GF-D8 (cell line): ENCODE results near the gene GRK1.
A peak's percentile ranks its signal among the peaks of the same experiment; 100 is the strongest.

ENCODE experiments used
- DNase-seq: peaks from one replicate; lab custom pipeline; 2025; lab: John Stamatoyannopoulos, UW

The GRK1 gene

GRCh38 chr13:113632706-113633484, 34.1 kb upstream of the GRK1 start:
- DNase-seq, result no peak

GRCh38 chr13:113633485-113633873, 33.5 kb upstream of the GRK1 start:
- no peak for DNase-seq

- no peak for DNase-seq
These were observed 32.6 kb upstream of the GRK1 start for GRCh38 chr13:113634279-113635047.

GRCh38 chr13:113635048-113635420, 32.0 kb upstream of the GRK1 start:
- no peak for DNase-seq

GRCh38 chr13:113635709-113636108, 31.3 kb upstream of the GRK1 start:
- no peak for DNase-seq

- DNase-seq, result no peak
These were observed 30.6 kb upstream of the GRK1 start for GRCh38 chr13:113636266-113636963.

- DNase-seq, result no peak
These were observed 29.5 kb upstream of the GRK1 start for GRCh38 chr13:113637262-113638160.

- no peak for DNase-seq
These were observed 28.8 kb upstream of the GRK1 start for GRCh38 chr13:113638173-113638746.

- DNase-seq, result no peak
These were observed 28.2 kb upstream of the GRK1 start for GRCh38 chr13:113638806-113639205.

- no peak for DNase-seq
These were observed 27.3 kb upstream of the GRK1 start for GRCh38 chr13:113639616-113640262.

GRCh38 chr13:113641426-113641825, 25.6 kb upstream of the GRK1 start:
- DNase-seq, result no peak

- no peak for DNase-seq
These were observed 24.5 kb upstream of the GRK1 start for GRCh38 chr13:113642563-113642962.

GRCh38 chr13:113643593-113643992, 23.4 kb upstream of the GRK1 start:
- DNase-seq, result no peak

- no peak for DNase-seq
These were observed 22.2 kb upstream of the GRK1 start for GRCh38 chr13:113644800-113645199.

- no peak for DNase-seq
These were observed 21.7 kb upstream of the GRK1 start for GRCh38 chr13:113645329-113645728.

- DNase-seq, result no peak
These were observed 20.6 kb upstream of the GRK1 start for GRCh38 chr13:113646376-113646775.

- no peak for DNase-seq
These were observed 20.1 kb upstream of the GRK1 start for GRCh38 chr13:113646921-113647340.

- DNase-seq, result peak; percentile 19
These were observed 19.4 kb upstream of the GRK1 start for GRCh38 chr13:113647351-113648215.

GRCh38 chr13:113648216-113648610, 18.8 kb upstream of the GRK1 start:
- DNase-seq, result no peak

GRCh38 chr13:113649212-113649611, 17.8 kb upstream of the GRK1 start:
- DNase-seq, result no peak
